ENCODE data around the gene CACNB4.
"Not testable (repeated sequence)": the region's sequence is repeated elsewhere in the genome, so short reads cannot be mapped to it uniquely, and the experiment has no call there.

The CACNB4 gene

DNA sequence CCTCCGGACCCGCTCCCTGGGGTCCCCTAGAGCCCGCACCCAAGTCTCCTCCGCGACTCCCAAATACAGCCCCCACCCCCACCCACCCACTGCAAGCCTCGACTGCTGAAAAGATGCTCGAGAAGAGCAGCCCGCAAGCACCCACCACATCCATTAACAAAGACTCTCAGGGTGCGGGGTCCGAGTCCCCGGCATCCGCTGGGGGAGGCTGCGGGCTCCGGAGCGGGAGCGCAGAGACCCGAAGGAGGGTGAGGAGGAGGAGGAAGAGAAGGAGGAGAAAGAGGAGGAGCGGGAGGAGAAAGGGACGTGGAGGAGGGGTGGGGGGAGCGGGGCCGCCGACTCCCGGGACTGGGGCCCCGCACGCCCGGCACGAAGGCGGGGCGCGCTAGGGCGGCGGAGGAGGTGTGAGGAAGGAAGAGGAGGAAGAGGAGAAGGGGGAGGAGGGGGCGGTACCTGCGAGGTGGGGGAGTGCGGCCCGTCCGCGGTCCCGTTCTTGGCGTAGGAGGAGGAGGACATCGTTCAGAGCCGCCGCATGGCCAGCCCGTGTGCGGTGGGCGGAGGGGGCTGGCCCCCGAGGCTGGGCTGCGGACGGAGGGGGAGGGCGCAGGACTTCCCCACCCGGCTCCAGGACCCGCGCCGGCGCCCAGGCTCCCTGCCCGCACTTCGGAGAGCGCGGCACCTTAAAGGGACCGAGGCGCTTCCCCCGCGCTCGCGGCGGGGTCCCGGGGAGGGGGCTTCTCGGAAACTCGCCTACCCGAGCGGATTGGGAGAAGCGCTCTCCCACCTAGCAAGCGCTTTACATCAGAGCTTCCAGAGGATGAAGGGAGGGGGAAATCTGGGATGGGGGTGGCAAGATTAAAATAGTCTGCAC lies at the start of gene CACNB4:
CACNB4 (minus strand) TSS at position 549 of the 871 bp plus-strand sequence.
- no peak for DNase-seq (ENCODE audit: low read depth in 2 of 2, low spot score in 1 of 2)

DNA sequence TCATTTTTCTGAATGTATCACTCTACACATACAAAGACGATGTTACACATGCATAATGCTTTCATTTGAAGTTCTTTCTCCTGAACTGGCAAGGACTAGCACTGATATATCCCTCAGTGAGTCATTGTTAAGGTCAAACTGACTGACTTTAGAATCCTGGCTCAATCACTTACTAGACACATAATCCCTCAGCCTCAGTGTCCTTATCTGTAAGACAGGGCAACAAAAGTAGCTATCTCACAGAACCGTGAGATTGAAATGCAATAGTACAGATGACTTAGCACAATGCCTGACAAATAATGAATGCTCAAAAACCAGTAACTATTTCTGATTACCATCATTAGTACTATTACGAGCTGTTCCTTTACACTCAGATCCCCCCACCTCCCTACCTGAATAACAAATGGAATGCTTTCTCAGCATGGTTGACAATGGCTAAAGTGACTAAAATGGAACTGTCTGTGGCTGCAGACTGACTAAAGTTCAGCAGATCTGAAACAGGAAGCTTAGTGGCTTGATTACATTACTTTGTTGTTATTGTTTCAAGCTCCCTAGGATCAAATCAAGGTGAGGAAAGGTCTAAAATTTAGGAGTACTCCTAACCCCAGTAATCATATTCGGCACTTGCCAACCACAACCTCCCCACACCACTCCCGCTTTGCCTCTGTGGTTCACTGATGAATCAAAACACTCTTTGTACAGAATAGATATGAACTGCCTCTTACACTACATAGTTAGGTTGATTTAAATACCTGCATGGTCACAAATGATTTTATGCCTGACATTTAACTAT lies 35.8 kb upstream of the CACNB4 start:
- DNase-seq (ENCODE audit: low read depth in 2 of 2, low spot score in 1 of 2) = no peak

DNA sequence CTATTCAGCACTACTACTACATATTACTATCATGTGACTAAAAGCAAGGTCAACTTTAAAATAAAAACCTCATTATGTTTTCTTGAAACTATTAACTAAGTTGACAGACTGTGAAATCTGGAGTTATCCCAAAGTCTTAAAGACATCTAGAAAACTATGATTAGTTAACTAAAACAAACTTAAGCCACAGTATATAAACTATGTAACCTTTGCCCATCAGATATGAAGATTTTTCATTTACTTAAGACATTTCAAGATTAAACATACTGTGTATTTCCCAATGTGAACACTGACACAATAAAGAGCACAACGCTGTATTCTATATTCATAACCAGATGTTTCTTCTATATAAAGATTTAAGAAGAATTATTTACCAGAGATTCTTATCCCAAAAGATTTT lies 33.5 kb upstream of the CACNB4 start:
- DNase-seq (ENCODE audit: low read depth in 2 of 2, low spot score in 1 of 2) = no peak

DNA sequence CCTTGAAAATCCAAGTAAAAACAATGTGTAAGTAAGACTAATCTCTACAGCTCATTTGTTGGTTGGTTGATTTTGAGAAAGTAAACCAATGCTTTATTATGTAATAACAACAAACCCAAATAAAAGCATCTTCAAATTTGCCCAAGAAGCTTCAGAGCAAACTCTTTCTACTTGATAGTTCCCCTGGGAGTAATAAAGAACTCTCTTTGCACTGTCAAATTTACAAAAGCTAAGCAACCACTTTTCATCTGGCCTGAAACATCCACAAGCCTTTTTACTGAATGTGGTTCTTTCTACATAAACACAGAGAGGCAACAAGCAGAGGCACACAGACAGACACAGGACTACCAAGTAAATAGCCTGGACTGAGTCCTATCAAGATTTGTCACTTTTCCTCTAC lies 28.8 kb upstream of the CACNB4 start:
- no peak for DNase-seq (ENCODE audit: low read depth in 2 of 2, low spot score in 1 of 2)

DNA sequence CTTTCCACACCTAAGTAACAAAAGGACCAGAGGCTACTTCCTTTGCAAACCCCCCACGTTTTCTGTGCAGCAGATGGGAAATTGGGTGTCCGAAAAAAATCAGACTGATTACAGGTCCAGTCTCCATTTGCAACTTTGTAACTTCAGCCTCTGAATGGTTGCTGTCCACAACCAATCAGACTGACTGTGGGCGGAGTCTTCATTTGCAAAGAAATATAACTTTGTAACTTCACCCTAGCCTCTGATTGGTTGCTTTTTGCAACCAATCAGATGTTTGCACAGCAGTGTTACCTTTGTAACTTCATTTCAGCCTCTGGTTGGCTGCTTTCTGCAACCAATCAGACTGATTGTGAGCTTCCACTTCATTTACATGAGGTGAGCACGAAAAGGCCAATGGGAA lies 27.8 kb upstream of the CACNB4 start:
- DNase-seq (ENCODE audit: low read depth in 2 of 2, low spot score in 1 of 2) = no peak

DNA sequence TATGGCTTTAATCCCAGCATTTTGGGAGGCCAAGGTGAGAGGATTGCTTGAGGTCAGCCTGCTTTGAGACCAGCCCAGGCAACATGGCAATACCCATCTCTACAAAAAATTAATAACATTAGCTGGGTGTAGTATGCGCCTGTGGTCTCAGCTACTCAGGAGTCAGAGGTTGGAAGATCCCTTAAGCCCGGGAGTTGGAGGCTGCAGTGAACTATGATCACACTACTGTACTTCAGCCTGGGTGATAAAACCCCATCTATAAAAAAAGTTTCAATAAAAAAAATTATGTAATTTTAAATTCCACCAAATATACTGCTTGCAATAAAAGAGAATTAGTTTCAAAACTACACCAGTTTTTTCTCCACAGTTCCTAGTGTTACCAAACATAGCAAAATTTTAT lies 23.3 kb upstream of the CACNB4 start:
- DNase-seq (ENCODE audit: low read depth in 2 of 2, low spot score in 1 of 2) = no peak

DNA sequence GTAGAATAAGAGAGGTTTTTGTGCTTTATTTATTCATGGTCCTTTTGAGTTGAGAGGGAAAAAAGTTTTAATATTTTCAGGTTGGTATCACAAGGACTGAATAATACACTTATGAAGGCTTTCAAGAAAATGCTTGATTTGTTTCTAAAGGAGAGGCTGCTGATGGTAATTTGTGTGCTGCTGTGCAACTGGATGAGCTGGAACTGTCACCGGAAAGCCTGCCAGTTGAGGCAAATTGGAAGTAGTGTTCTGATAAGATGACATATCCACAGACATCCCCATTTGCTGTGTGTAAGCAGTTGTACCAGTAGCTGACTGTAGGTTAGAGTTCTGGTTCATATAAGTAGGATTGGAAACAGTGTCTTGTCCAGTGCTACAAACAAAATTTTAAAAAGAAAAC lies 21.6 kb upstream of the CACNB4 start:
- no peak for DNase-seq (ENCODE audit: low read depth in 2 of 2, low spot score in 1 of 2)

DNA sequence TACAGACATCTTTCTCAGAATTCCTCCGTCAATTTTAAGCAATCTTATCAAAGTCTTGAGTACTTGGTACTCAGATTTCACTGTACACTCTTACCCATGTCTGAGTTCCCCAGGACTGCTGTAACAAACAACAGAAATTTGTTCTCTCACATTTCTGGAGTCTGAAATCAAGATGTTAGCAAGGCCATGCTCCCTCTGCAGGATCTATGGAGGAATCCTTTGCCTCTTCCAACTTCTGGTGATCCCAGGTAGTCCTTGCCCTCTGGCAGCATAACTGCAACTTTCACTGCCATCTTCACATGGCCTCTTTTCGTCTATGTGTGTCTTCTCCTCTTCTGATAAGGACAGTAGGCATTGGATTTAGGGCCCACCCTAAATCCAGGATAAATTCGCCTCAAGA lies 17.1 kb upstream of the CACNB4 start:
- no peak for DNase-seq (ENCODE audit: low read depth in 2 of 2, low spot score in 1 of 2)

DNA sequence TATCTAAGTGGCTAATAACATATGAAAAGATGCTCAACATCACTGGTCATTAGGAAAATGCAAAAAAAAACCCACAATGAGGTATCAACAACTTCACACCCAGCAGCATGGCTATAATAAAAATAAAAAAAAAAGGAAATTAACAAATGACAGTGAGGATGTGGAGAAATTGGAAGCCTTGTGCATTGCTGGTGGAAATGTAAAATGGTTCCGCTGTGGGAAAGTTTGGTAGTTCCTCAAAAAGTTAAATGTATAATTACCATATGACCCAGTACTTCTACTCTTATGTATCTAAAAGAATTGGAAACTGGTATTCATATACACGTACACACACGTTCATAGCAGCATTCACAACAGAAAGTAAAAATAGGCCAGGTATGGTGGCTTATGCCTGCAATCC lies 15.5 kb upstream of the CACNB4 start:
- DNase-seq (ENCODE audit: low read depth in 2 of 2, low spot score in 1 of 2) = no peak

DNA sequence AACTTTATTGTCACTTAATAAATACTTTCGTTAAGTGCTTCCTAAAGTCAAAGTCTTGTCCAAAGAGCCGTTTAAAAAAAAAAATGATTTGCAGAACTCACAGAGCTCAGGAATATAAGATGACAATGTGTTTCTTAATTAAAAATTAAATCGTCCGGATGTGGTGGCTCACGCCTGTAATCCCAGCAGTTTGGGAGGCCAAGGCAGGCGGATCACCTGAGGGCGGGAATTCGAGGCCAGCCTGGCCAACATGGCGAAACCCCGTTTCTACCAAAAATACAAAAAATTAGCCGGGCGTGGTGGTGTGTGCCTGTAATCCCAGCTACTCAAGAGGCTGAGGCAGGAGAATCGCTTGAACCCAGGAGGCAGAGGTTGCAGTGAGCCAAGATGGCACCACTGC lies 8.3 kb upstream of the CACNB4 start:
- DNase-seq (ENCODE audit: low read depth in 2 of 2, low spot score in 1 of 2) = not testable (repeated sequence)

DNA sequence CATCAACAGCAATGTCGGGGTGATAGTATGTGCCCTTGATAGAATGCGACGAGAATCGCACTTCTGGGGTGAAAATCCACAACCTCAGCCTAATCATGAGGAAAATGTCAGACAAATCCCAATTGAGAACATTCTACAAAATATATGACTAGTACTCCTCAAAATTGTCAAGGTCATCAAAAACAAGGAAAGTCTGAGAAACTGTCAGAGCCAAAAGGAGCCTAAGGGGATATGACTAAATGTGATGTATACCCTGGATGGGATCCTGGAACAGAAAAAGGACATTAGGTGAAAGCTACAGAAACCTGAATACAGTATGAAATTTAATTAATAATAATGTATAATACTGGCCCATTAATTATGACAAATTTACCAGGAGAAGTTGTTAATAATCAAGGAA lies 7.6 kb upstream of the CACNB4 start:
- no peak for DNase-seq (ENCODE audit: low read depth in 2 of 2, low spot score in 1 of 2)

DNA sequence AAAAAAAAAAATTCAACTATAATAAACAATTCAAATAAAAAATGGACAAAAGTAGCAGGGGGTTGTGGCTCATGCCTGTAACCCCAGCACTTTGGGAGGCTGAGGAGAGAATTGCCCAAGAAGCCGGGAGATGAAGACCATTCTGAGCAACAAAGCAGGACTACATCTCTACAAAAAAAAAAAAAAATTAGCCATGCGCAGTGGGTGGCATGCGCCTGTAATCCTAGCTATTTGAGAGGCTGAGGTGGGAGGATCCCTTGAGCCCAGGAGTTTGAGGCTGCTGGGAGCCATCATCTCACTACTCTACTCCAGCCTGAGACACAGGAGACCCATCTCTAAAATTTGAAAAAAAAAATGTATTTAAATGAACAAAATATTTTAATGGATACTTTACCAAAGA lies 4.4 kb upstream of the CACNB4 start:
- no peak for DNase-seq (ENCODE audit: low read depth in 2 of 2, low spot score in 1 of 2)

DNA sequence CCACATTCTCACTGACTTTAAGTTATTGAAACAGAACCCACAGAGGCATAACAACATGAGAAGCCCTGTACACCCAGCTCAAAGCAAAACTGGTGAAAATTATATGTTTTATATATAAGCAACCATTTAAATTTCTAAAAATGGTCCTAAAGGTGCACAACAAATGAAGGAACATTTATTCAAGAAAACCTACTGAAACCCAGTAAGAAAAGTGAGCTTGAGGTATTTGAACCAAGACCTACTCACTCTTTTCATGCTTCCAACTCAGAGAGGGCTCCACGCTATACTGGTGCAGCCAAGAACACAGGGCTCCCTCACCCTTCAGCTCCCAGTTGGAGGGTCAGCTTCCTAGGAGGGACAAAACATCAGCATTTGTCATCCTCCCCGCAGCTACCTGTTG lies 2.1 kb upstream of the CACNB4 start:
- DNase-seq (ENCODE audit: low read depth in 2 of 2, low spot score in 1 of 2) = no peak

DNA sequence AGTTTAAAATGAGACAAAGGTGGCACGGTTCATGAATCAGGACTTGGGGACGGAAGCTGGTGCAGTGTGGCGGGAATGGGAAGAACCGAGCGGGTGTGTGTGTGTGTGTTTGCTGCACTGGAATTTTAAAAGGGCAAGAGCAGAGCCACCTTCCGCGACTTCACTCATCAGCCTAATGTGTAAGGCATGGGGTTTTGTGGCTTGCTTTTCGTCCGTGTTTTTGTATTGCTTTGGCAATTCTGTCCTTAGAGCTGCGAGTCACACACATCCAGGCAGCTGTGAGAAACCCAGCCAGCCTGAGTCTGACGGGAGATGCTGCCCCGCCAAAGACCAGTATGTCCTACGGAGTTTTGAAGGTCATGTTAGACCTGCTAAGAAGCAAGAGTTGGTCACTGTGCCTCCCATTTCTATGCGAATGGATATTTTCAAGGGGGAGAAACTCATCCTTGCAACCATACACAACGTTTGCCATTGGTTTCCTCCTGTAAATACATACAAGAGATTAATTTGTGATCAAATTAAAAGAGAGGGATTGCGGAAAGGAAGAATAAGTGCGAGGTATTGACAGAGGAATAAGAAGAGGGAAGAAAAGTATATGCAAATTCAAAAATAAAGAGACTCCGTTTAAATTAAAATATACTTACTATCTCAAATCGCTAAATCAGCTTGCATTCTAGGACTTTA lies 665 bp upstream of the CACNB4 start:
- DNase-seq (ENCODE audit: low read depth in 2 of 2, low spot score in 1 of 2) = no peak

DNA sequence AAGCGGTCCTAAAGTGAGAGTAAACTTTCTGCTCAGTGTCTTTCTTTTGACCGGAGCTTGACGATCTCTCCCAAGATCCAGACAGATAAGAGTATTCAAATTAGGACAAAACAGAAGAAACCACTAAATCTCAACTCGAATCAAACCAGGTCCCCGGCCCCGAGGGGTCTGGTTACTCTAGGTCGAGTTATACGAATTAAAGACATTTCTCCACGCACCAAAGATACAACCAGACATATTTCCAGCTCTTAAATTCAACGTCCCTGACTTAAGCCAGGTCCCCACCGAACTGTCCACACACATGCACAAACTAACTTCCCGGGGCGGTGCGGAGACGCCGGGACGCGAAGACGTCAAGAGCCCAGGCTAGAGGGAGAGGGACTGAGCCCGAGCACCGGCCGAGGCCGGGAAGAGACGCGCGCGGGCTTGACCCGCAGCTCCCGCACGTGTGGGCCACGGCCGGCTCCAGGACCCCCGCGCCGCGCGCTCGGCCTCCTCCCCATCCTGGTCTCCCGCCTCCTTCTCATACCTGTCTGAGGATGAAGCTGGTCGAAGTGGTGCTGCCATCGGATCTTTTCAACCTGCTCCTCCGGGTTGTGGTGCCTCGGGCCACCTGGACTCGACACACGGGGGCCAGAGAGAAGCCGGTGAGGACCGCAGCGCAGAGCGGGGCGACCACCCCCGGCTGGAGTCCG lies 896 bp downstream of the CACNB4 start:
- no peak for DNase-seq (ENCODE audit: low read depth in 2 of 2, low spot score in 1 of 2)

DNA sequence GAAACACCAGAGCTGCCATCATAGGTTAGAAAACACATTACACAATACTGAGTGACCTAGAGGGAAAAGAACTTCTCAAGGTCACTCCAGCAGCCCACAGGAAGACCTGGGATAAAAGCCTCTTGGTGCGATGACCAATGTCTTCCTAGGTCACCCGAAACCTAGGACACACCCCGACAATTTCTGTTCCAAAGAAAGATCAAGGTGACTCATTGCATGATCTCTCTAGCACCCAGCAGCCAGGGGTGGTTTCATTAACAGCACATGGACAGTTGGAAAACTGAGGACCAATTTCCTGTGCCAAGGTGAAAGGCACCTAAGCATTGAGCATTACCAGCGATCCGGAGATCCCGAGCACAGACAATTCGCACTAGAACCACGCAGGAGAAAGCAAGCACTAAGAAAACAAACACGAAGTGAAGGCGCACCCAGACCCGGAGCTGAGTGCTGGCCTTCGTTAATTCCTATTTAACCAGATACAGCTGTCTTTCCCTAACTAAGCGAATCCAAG lies 1.5 kb downstream of the CACNB4 start:
- no peak for DNase-seq (ENCODE audit: low read depth in 2 of 2, low spot score in 1 of 2)

DNA sequence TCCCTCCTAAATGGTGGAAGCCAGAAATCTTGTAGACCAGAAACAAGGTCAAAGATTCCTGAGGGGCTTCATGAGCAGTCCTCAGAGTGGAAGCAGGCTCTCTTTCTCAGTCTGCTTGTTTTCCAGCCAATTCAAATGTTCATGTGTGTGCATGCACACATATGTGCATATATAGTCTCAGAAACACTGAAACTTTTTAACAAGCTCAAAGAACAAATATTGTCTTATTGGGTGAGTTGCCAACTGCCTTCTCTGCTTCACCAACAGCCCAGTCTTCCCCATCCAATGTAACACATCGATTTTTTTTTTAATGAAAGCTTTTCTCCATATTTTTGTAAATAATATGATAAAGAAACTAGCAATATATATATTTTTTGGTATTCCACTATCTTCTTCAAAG lies 3.7 kb downstream of the CACNB4 start:
- DNase-seq (ENCODE audit: low read depth in 2 of 2, low spot score in 1 of 2) = no peak

DNA sequence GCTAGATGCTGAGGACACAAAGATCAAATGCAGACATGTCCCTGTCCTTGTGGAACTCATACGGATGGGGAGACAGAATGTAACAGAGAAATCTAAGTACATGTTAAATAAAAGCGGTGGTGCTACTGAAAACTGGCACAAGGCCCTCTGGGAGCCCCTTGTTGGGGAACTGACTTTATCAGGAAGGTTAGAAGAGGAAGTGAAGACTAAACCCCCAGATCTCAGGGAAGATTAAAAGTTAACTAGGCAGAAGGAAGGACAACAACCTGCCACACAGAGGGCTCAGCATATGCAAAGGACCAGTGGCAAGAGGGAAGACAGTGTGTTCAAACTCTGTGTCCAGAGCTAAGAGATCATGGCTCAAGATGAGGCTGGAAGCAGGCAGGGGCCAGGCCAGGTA lies 4.8 kb downstream of the CACNB4 start:
- DNase-seq (ENCODE audit: low read depth in 2 of 2, low spot score in 1 of 2) = no peak

DNA sequence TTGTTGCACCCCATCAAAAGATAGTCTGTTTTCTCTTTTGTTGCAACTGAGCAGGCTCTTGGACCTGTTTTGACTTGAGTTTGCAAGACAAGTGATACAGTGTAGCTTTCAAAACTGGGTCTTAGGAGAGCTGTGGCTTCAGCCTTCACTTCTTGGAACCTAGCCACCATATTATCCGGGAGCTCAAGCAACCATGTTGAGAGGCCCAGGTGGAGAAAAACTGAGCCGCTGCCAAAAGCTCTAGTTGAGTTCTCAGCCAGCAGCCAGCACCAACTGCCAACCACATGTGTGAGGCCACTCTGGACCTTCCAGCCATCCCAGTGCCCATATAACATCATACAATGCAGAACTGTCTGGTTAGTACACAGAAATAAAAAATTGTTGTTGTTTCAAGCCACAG lies 5.4 kb downstream of the CACNB4 start:
- no peak for DNase-seq (ENCODE audit: low read depth in 2 of 2, low spot score in 1 of 2)

DNA sequence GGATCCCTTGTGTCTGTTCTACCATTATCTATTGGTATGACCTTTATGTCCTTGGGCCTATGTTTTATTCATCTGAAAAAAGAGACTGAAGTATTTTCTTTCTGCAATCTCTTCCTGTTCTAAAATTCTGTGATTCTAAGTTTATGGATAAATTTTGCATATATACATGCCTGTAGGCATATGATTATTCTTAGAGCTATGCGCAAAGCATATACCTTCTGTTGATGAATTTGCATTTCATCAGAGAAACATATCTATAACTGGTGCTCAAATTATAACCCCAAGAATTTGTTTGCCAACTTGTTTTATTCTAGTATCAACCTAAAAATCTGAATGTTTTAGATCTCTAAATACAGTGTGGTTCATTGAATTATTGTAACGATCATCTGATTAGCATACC lies 6.7 kb downstream of the CACNB4 start:
- DNase-seq (ENCODE audit: low read depth in 2 of 2, low spot score in 1 of 2) = no peak

DNA sequence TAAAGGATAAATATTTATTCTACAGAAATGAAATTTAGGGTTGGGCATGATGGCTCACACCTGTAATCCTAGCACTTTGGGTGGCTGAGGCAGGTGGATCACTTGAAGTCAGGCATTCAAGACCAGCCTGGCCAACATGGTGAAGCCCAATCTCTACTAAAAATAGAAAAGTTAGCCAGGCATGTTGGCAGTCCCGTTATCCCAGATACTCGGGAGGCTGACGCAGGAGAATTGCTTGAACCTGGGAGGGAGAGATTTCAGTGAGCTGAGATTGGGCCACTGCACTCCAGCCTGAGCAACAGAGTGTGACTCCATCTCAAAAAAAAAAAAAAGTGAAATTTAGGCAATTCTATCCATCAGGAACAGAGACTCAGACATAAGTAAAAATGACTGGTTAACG lies 8.1 kb downstream of the CACNB4 start:
- not testable (repeated sequence) for DNase-seq (ENCODE audit: low read depth in 2 of 2, low spot score in 1 of 2)
